Activated CD4-positive, alpha-beta T cell treated with anti-CD3 and anti-CD28 coated beads for 48 hours (primary cell): ENCODE measurements around the gene ZNF423.
"Not testable (repeated sequence)": the region's sequence is repeated elsewhere in the genome, so short reads cannot be mapped to it uniquely, and the experiment has no call there.

Experiments used
- DNase-seq: peaks from one replicate; pipeline ENCODE4 v3.0.0-alpha.2; 2020

The ZNF423 gene

GRCh38 chr16:49521734-49522325, 334.1 kb downstream of the ZNF423 start:
- no peak for DNase-seq

GRCh38 chr16:49520492-49521038, 335.3 kb downstream of the ZNF423 start:
- no peak for DNase-seq

GRCh38 chr16:49519741-49520140, 336.2 kb downstream of the ZNF423 start:
- DNase-seq = no peak

- peak; percentile 14 for DNase-seq
These were observed 336.8 kb downstream of the ZNF423 start for GRCh38 chr16:49519008-49519656.

- DNase-seq = no peak
These were observed 339.4 kb downstream of the ZNF423 start for GRCh38 chr16:49516382-49517036.

- DNase-seq = no peak
These were observed 340.1 kb downstream of the ZNF423 start for GRCh38 chr16:49515861-49516260.

DNA sequence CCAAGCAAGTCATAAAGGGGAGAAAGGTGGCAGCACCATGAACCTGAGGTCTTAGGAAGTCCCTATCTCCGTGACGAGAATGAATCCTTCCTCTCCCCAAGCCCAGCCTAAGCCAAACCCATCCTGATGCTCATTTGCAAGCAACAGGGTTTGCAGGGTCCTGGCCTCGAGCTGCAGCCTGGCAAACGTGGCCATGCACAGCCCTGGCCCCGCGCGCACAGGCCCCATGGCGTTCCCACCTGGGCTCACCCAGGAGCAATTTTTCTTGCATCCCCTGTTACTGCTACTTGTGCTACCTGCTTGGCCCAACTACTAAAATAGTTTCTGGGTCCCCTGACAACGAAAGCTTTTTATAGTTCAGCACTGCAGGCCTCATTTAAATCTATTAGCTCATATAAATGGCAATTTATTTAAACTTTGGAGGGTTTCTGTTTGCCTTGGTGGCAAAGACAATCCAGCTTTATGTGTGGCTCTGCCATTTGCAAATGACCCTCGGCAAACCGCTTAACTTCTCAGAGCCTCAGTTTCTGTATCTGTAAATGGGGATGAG, 340.8 kb downstream of the ZNF423 start:
- no peak for DNase-seq

DNA sequence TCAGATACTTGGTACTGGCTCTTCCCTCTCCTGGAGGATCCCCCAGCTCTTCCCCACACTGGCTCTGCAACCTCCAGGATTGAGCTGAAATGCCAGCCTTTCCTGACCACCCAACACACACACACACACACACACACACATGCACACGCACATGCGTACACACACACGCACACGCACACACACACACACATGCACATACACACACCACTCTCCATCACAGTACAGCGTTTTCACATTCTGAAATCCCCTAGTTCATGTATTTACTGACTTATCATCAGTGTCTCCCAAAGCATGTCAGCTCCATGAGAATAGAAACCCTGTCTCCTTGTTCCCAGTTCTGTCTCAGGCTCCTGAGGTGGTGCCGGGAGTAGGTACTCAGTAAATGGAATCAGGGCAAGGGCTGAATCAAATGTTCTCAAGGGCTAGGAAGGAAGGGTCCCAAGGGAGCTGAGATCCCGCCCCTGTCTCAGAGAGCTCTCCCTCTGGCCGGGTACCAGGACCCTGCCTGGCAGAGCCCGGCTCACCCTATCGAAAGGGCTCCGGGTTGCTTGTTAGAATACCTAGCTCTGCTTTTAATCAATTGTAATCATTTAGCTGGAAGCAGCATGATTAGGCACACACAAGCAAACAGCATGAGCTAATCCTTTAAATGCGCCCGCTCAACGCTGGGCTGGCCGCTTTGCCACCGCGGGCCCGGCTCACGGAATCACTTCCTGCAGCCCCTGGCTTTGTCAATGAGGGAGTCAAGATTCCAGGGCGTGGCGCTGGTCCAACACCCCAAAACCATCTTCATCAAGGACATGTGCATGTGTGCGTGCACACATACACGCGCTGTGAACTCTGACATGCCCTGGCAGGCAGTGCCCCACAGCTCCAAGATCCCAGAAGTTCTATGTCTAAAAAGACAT, 341.6 kb downstream of the ZNF423 start:
- DNase-seq = no peak

GRCh38 chr16:49513040-49513439, 342.9 kb downstream of the ZNF423 start:
- DNase-seq = peak; percentile 21

GRCh38 chr16:49510654-49511305, 345.1 kb downstream of the ZNF423 start:
- no peak for DNase-seq

- DNase-seq = no peak
These were observed 345.8 kb downstream of the ZNF423 start for GRCh38 chr16:49510141-49510540.

GRCh38 chr16:49506058-49507013, 349.6 kb downstream of the ZNF423 start:
- DNase-seq = not testable (repeated sequence)

DNA sequence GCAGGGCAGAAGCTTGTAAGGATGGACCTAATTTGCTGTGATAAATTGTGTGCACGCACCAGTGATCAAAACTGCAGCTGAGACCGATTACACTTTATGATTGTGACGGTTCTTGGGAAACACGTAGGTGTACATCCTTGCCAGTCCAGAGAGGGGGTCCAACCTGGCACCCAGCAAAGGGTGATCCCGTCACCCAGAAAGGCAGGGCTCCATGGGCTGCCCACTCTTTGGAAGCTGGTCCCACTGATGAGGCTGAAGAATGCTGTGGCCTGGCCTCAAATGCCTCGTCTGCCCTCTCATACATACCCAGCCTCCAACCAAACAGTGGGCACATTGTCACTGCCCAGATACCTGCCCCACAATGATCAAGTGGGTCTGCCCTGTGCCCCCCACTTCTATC, 350.4 kb downstream of the ZNF423 start:
- no peak for DNase-seq

GRCh38 chr16:49504626-49505025, 351.3 kb downstream of the ZNF423 start:
- DNase-seq = no peak

DNA sequence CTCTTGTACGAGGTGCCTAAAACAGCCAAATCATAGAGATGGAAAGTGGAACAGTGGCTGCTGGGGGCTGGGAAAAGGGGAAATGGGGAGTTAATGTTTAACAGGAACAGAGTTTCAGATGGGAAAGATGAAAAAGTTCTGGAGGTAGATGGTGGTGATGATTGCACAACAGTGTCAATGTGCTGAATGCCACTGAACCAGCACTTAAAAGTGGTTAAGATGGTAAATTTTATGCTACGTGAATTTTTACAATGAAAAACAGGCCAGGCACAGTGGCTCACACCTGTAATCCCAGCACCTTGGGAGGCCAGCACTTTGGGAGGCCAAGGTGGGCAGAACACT, 351.9 kb downstream of the ZNF423 start:
- DNase-seq = no peak

GRCh38 chr16:49503256-49504022, 352.5 kb downstream of the ZNF423 start:
- DNase-seq = no peak

- DNase-seq = no peak
These were observed 353.6 kb downstream of the ZNF423 start for GRCh38 chr16:49502136-49502881.

DNA sequence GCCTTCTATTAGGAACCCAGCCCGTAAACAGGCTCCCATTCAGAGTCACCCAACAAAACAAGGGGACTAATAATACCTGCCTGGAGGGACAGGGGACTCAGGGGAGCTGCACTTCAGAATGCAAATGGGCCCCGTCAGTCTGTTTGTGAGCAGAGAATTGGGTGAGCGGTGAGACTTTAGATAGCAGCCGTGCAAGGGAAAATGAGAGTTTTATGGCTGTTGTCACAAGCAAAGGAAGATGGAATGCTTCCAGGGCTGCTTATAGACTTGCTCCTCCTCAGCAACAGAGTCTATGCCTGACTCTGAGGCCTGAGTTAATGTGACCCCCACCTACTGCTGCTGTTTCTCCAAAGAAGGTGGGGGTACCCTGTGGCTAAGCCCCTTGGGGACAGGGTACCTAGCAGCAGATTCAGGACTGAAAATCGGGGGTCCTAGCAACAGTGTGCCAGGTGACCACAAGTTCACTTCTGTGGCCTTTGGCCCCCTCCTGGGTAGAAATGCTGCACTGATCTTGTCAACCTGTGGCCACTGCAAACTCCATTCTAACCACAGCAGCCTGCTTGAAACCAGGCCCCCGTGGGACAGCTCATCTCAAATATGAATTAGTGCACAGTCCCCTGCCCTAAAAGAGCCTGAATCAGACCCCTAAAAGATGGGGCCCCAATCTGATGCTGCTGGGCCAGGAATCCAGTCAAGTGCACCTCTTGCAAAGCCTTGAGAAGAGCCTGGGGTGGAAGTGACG, 355.9 kb downstream of the ZNF423 start:
- no peak for DNase-seq

DNA sequence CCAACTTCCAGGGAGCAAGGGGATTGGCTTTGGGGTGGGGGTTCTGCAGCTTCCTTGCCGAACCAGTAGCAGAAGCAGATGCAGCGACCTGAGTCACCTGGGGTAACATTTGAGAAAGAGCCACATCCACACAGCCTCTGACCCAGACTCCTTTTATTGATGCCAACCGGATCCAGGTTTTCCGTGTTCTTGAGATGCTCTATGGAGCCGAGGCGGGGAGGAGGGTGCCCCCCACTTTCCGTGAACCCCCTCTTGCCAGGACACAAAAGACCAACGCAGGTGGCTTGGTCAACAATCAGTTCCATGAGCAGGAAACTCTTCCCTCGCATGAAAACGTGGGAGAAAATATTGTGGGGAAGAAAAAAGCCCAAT, 356.5 kb downstream of the ZNF423 start:
- DNase-seq = no peak
